SK-N-MC (cell line): ENCODE measurements around the gene PLPPR1.

Experiments used
- EZH2 ChIP-seq: fragments of 200-600 bp; sonication (generic); IDR thresholded peaks from one replicate; pipeline ENCODE4 v1.6.1; 2017; ENCODE audit warnings: antibody characterized with exemption
- FOXP2 ChIP-seq: optimal IDR thresholded peaks from 2 replicates; pipeline ENCODE3; 2011; ENCODE audit warnings: mild to moderate bottlenecking, moderate library complexity; ENCODE audit not compliant: insufficient read depth; ENCODE audit errors: extremely low read length, control extremely low read depth
- POLR2AphosphoS5 ChIP-seq: IDR thresholded peaks from 2 replicates; pipeline ENCODE4 v1.6.1; 2012; ENCODE audit warnings: mild to moderate bottlenecking, low read depth, low read length, borderline replicate concordance

DNA sequence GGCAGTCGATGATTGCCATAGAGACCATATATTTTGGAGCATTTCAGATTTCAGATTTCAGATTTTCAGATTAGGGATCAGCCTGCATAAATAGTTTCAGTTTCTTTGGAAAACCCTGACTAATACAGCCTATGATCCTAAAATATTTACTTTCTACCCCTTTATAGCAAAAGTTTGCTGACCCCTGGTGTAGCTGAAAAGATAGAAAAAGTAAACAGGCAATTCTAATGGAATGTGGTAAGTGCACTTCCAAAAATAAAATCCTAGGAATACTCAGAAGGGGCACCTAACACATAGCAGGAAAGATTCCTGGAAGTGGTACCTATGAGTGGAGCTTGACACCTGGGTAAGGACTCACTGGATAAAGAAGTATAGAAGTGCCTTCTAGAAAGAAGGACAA, 321.8 kb downstream of the PLPPR1 start:
- TF ChIP-seq EZH2 (no peak), POLR2AphosphoS5 (no peak), FOXP2 (no peak)
